OCI-LY3 (cell line): ENCODE measurements around the gene CREB3L1.

Experiments
- EZH2phosphoT487 ChIP-seq: fragments of 200-600 bp; shearing (Covaris generic); IDR thresholded peaks from 2 replicates; pipeline ENCODE4 v1.6.1; 2018; ENCODE audit warnings: antibody characterized with exemption, mixed run types, low read depth
- TF ChIP-seq, protein P1 (sequence below): fragments of 200-600, 300-600 bp; sonication (generic); IDR thresholded peaks from 2 replicates; pipeline ENCODE4 v1.5.1; 2014; ENCODE audit warnings: antibody characterized with exemption, low read length, low read depth

DNA sequence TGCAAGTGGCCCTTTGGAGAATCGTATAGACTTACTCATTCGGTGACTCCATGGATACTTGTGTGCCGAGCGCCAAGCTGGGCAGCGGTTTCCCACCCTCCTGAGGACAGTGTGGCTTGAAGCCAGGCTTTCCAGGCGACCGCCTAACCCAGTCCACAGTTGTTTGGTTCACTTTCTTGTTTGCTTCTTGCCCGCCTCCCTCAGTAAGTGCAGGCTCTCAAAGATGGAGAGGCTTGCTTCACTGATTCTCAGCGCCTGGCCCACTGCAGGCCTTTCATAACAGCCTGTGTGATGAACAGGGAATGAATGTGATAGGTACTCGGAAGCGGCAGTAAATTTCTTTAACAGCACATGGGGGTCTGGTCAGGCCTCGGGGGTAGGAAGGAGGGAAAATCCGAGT lies 92.8 kb downstream of the CREB3L1 start:
- TF ChIP-seq, protein P1, sequence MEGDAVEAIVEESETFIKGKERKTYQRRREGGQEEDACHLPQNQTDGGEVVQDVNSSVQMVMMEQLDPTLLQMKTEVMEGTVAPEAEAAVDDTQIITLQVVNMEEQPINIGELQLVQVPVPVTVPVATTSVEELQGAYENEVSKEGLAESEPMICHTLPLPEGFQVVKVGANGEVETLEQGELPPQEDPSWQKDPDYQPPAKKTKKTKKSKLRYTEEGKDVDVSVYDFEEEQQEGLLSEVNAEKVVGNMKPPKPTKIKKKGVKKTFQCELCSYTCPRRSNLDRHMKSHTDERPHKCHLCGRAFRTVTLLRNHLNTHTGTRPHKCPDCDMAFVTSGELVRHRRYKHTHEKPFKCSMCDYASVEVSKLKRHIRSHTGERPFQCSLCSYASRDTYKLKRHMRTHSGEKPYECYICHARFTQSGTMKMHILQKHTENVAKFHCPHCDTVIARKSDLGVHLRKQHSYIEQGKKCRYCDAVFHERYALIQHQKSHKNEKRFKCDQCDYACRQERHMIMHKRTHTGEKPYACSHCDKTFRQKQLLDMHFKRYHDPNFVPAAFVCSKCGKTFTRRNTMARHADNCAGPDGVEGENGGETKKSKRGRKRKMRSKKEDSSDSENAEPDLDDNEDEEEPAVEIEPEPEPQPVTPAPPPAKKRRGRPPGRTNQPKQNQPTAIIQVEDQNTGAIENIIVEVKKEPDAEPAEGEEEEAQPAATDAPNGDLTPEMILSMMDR = no peak
- TF ChIP-seq EZH2phosphoT487 = no peak
